ENCODE data around the gene FAM120A.

Gene FAM120A

GRCh38 chr9:93574091-93574899 lies 122.8 kb downstream of the FAM120A start:
- Histone ChIP-seq H3K4me3 (ENCODE audit: low read depth in 1 of 2, low read length in 2 of 2) (no peak overlapping the region), H3K4me1 (ENCODE audit: control insufficient read depth in 1 of 2, insufficient read depth in 2 of 2, low read length in 2 of 2) (peaks cover 16 to 25% of the 10 kb centered on the region in 2 donors), H3K9me3 (ENCODE audit: control insufficient read depth in 1 of 2, low read length in 2 of 2) (peaks cover 0 to 3% of the 10 kb centered on the region in 2 donors), H3K27me3 (ENCODE audit: control insufficient read depth in 1 of 2, insufficient read depth in 2 of 2, low read length in 2 of 2) (no peaks in the 10 kb centered on the region), H3K36me3 (ENCODE audit: control insufficient read depth in 1 of 2, insufficient read depth in 2 of 2, low read length in 2 of 2) (no peaks in the 10 kb centered on the region), H3K27ac (ENCODE audit: low read depth, low read length) (no peak overlapping the region), H3K9ac (ENCODE audit: low read depth in 1 of 2, low read length in 2 of 2) (no peak overlapping the region)

- peaks cover 25% of the 10 kb centered on the region in 2 donors for H3K4me1 ChIP-seq (ENCODE audit: control insufficient read depth in 1 of 2, insufficient read depth in 2 of 2, low read length in 2 of 2)
These were observed 123.7 kb downstream of the FAM120A start for GRCh38 chr9:93574900-93575795.

GRCh38 chr9:93575796-93576257 lies 124.3 kb downstream of the FAM120A start:
- H3K4me1 ChIP-seq (ENCODE audit: control insufficient read depth in 1 of 2, insufficient read depth in 2 of 2, low read length in 2 of 2): peaks cover 27 to 32% of the 10 kb centered on the region in 2 donors
- no peaks in the 10 kb centered on the region for H3K36me3 ChIP-seq (ENCODE audit: control insufficient read depth in 1 of 2, insufficient read depth in 2 of 2, low read length in 2 of 2)
- H3K4me3 ChIP-seq (ENCODE audit: low read depth in 1 of 2, low read length in 2 of 2): peak overlapping the region; percentile 82 to 83
- no peaks in the 10 kb centered on the region for H3K27me3 ChIP-seq (ENCODE audit: control insufficient read depth in 1 of 2, insufficient read depth in 2 of 2, low read length in 2 of 2)
- peak overlapping the region; percentile 80 to 84 for H3K9ac ChIP-seq (ENCODE audit: low read depth in 1 of 2, low read length in 2 of 2)
- peak overlapping the region; percentile 63 for H3K27ac ChIP-seq (ENCODE audit: low read depth, low read length)
- peaks cover 0 to under 1% of the 10 kb centered on the region in 2 donors for H3K9me3 ChIP-seq (ENCODE audit: control insufficient read depth in 1 of 2, low read length in 2 of 2)

More at GRCh38 chr9:93574900-93575795, 123.7 kb downstream of the FAM120A start:
- no peaks in the 10 kb centered on the region for H3K27me3 ChIP-seq (ENCODE audit: control insufficient read depth in 1 of 2, insufficient read depth in 2 of 2, low read length in 2 of 2)
- H3K9me3 ChIP-seq (ENCODE audit: control insufficient read depth in 1 of 2, low read length in 2 of 2): peaks cover 0 to 3% of the 10 kb centered on the region in 2 donors
- H3K9ac ChIP-seq (ENCODE audit: low read depth in 1 of 2, low read length in 2 of 2): peak overlapping the region; percentile 80 to 84
- H3K4me3 ChIP-seq (ENCODE audit: low read depth in 1 of 2, low read length in 2 of 2): peak overlapping the region; percentile 82 to 83
- H3K27ac ChIP-seq (ENCODE audit: low read depth, low read length): peak overlapping the region; percentile 63
- no peaks in the 10 kb centered on the region for H3K36me3 ChIP-seq (ENCODE audit: control insufficient read depth in 1 of 2, insufficient read depth in 2 of 2, low read length in 2 of 2)

- Histone ChIP-seq H3K4me1 (ENCODE audit: control insufficient read depth in 1 of 2, insufficient read depth in 2 of 2, low read length in 2 of 2) (peaks cover 33 to 38% of the 10 kb centered on the region in 2 donors), H3K9me3 (ENCODE audit: control insufficient read depth in 1 of 2, low read length in 2 of 2) (no peaks in the 10 kb centered on the region), H3K36me3 (ENCODE audit: control insufficient read depth in 1 of 2, insufficient read depth in 2 of 2, low read length in 2 of 2) (no peaks in the 10 kb centered on the region), H3K4me3 (ENCODE audit: low read depth in 1 of 2, low read length in 2 of 2) (peak within 1 kb of the TSS; percentile 82 to 83), H3K27me3 (ENCODE audit: control insufficient read depth in 1 of 2, insufficient read depth in 2 of 2, low read length in 2 of 2) (no peaks in the 10 kb centered on the region), H3K27ac (ENCODE audit: low read depth, low read length) (peak within 1 kb of the TSS; percentile 63), H3K9ac (ENCODE audit: low read depth in 1 of 2, low read length in 2 of 2) (peak within 1 kb of the TSS; percentile 80 to 84)
These were observed 125.0 kb downstream of the FAM120A start, which contains the start of gene PHF2 for GRCh38 chr9:93576258-93577077. Gene PHF2, plus strand, starts transcription at chr9:93576584. Its CDS starts 190 bp downstream, at chr9:93576774.

GRCh38 chr9:93577078-93577974 lies 125.8 kb downstream of the FAM120A start:
- no peaks in the 10 kb centered on the region for H3K27me3 ChIP-seq (ENCODE audit: control insufficient read depth in 1 of 2, insufficient read depth in 2 of 2, low read length in 2 of 2)

DNA sequence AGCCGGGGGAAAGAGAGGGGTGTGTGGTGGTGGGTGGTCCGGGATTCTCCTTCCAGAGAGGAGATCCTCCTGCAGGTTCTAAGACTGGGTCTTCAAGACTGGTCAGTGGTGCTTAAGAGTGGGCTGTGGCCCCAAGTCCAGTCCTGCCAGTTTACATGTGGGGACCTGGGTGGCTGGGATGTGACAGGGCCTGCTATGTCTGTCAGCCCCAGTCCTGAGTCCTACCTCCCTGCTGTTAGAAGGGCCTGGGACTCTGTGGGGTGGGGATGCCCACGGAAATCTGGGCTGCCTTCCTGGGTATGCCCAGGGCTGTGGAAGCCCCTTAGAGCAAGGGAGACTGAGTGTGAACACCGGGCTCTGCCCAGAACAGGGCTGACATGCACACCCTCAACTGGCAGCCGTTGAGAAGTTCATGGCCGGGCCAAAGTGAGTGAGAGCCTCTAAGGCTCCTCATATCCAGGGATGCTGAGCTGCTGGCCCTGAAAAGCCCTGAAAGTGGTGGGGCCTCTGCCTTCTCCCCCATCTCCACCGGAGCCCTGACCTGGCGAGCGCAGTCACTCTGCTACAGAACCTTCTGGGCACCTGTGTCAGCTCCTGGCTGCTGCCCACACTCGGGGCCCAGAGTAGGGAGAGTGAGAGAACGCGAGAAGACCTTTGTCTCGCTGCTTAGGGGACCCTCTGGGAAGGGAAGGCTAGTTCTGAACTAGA lies 126.6 kb downstream of the FAM120A start:
- Histone ChIP-seq H3K27ac (ENCODE audit: low read depth, low read length) (no peak overlapping the region), H3K4me1 (ENCODE audit: control insufficient read depth in 1 of 2, insufficient read depth in 2 of 2, low read length in 2 of 2) (peaks cover 48 to 51% of the 10 kb centered on the region in 2 donors), H3K36me3 (ENCODE audit: control insufficient read depth in 1 of 2, insufficient read depth in 2 of 2, low read length in 2 of 2) (no peaks in the 10 kb centered on the region), H3K27me3 (ENCODE audit: control insufficient read depth in 1 of 2, insufficient read depth in 2 of 2, low read length in 2 of 2) (no peaks in the 10 kb centered on the region), H3K9me3 (ENCODE audit: control insufficient read depth in 1 of 2, low read length in 2 of 2) (no peaks in the 10 kb centered on the region), H3K4me3 (ENCODE audit: low read depth in 1 of 2, low read length in 2 of 2) (peak overlapping the region; percentile 74 to 77), H3K9ac (ENCODE audit: low read depth in 1 of 2, low read length in 2 of 2) (peak overlapping the region; percentile 61 to 80)

More at GRCh38 chr9:93577078-93577974, 125.8 kb downstream of the FAM120A start:
- Histone ChIP-seq H3K9ac (ENCODE audit: low read depth in 1 of 2, low read length in 2 of 2) (peak overlapping the region; percentile 61 to 80), H3K4me1 (ENCODE audit: control insufficient read depth in 1 of 2, insufficient read depth in 2 of 2, low read length in 2 of 2) (peaks cover 42 to 46% of the 10 kb centered on the region in 2 donors), H3K27ac (ENCODE audit: low read depth, low read length) (peak overlapping the region; percentile 54), H3K9me3 (ENCODE audit: control insufficient read depth in 1 of 2, low read length in 2 of 2) (no peaks in the 10 kb centered on the region), H3K36me3 (ENCODE audit: control insufficient read depth in 1 of 2, insufficient read depth in 2 of 2, low read length in 2 of 2) (no peaks in the 10 kb centered on the region), H3K4me3 (ENCODE audit: low read depth in 1 of 2, low read length in 2 of 2) (peak overlapping the region; percentile 74 to 77)

DNA sequence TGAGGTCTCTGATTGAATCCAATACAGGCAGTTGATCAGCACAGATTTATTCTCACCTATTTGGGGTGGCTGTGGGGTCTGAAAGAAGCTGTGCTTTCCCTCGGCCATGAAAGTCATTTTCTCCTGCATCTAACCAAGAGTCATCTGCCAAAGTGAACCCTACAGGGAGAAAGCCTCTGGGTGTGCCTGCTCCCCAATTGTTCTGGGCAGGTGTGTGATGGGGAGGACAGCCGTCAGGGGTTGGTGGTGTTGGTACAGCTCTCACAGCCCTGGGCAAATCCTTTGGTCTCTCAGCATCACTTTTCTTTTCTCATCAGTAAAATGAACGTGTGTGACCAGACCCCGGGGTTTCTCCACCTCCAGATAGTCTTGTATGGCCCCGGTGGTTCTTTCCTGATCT lies 127.4 kb downstream of the FAM120A start:
- H3K9me3 ChIP-seq (ENCODE audit: control insufficient read depth in 1 of 2, low read length in 2 of 2): no peaks in the 10 kb centered on the region
- H3K4me1 ChIP-seq (ENCODE audit: control insufficient read depth in 1 of 2, insufficient read depth in 2 of 2, low read length in 2 of 2): peaks cover 48 to 51% of the 10 kb centered on the region in 2 donors
- no peaks in the 10 kb centered on the region for H3K36me3 ChIP-seq (ENCODE audit: control insufficient read depth in 1 of 2, insufficient read depth in 2 of 2, low read length in 2 of 2)
- H3K27ac ChIP-seq (ENCODE audit: low read depth, low read length): no peak overlapping the region
- H3K27me3 ChIP-seq (ENCODE audit: control insufficient read depth in 1 of 2, insufficient read depth in 2 of 2, low read length in 2 of 2): no peaks in the 10 kb centered on the region
- no peak overlapping the region for H3K9ac ChIP-seq (ENCODE audit: low read depth in 1 of 2, low read length in 2 of 2)
- H3K4me3 ChIP-seq (ENCODE audit: low read depth in 1 of 2, low read length in 2 of 2): no peak overlapping the region

- no peak overlapping the region for H3K9ac ChIP-seq (ENCODE audit: low read depth in 1 of 2, low read length in 2 of 2)
- H3K27ac ChIP-seq (ENCODE audit: low read depth, low read length): no peak overlapping the region
- no peaks in the 10 kb centered on the region for H3K27me3 ChIP-seq (ENCODE audit: control insufficient read depth in 1 of 2, insufficient read depth in 2 of 2, low read length in 2 of 2)
- H3K4me3 ChIP-seq (ENCODE audit: low read depth in 1 of 2, low read length in 2 of 2): no peak overlapping the region
- H3K36me3 ChIP-seq (ENCODE audit: control insufficient read depth in 1 of 2, insufficient read depth in 2 of 2, low read length in 2 of 2): no peaks in the 10 kb centered on the region
- peaks cover 0 to 6% of the 10 kb centered on the region in 2 donors for H3K9me3 ChIP-seq (ENCODE audit: control insufficient read depth in 1 of 2, low read length in 2 of 2)
- H3K4me1 ChIP-seq (ENCODE audit: control insufficient read depth in 1 of 2, insufficient read depth in 2 of 2, low read length in 2 of 2): peaks cover 46 to 50% of the 10 kb centered on the region in 2 donors
These were observed 128.4 kb downstream of the FAM120A start for GRCh38 chr9:93579711-93580516.

Measured in duodenal mucosa (tissue), 2 donors.